ENCODE measurements around the gene MRPL41.
"Not testable (repeated sequence)": the region's sequence is repeated elsewhere in the genome, so short reads cannot be mapped to it uniquely, and the experiment has no call there.

DNA sequence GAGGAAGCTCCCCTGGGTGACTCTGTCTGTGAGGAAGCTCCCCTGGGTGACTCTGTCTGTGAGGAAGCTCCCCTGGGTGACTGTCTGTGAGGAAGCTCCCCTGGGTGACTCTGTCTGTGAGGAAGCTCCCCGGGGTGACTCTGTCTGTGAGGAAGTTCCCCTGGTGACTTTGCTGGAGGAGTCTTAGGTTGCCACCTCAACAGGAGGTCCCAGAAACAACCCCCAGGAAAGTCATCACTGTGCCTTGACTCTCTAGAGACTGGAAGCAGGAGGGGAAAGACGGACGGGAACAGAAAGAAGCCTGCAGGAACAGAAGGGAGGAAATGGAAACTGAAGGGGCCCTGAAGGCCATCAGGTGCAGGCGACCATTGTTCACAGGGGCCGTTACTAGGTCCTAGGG, 16.8 kb downstream of the MRPL41 start:
- TF ChIP-seq, protein P1, sequence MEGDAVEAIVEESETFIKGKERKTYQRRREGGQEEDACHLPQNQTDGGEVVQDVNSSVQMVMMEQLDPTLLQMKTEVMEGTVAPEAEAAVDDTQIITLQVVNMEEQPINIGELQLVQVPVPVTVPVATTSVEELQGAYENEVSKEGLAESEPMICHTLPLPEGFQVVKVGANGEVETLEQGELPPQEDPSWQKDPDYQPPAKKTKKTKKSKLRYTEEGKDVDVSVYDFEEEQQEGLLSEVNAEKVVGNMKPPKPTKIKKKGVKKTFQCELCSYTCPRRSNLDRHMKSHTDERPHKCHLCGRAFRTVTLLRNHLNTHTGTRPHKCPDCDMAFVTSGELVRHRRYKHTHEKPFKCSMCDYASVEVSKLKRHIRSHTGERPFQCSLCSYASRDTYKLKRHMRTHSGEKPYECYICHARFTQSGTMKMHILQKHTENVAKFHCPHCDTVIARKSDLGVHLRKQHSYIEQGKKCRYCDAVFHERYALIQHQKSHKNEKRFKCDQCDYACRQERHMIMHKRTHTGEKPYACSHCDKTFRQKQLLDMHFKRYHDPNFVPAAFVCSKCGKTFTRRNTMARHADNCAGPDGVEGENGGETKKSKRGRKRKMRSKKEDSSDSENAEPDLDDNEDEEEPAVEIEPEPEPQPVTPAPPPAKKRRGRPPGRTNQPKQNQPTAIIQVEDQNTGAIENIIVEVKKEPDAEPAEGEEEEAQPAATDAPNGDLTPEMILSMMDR (conservative IDR thresholded peaks at IDR 0.05; ENCODE audit: low read depth, low read length) = not testable (repeated sequence)
- TF ChIP-seq EZH2 (IDR thresholded peaks at IDR 0.05; ENCODE audit: borderline replicate concordance, low read depth, low read length, poor library complexity, severe bottlenecking) = not testable (repeated sequence)

All from A673 (cell line).